Hematopoietic multipotent progenitor cell treated with erythropoietin and hydrocortisone succinate and interleukin-3 and kit ligand, for 8 days (in vitro differentiated cells): Measurements from ENCODE around the gene CD59.
"Not testable (repeated sequence)": the region's sequence is repeated elsewhere in the genome, so short reads cannot be mapped to it uniquely, and the experiment has no call there.

ENCODE experiments used
- DNase-seq: peaks from one replicate; pipeline ENCODE4 v3.0.0-alpha.2; 2015

CD59 gene

GRCh38 chr11:33665350-33666106 is 70.7 kb downstream of the CD59 start:
- DNase-seq, result no peak

GRCh38 chr11:33664827-33665226 is 71.4 kb downstream of the CD59 start:
- DNase-seq, result no peak

GRCh38 chr11:33664166-33664565 is 72.1 kb downstream of the CD59 start:
- no peak for DNase-seq

GRCh38 chr11:33663121-33663520 is 73.1 kb downstream of the CD59 start:
- no peak for DNase-seq

- DNase-seq, result not testable (repeated sequence)
Observed at GRCh38 chr11:33661526-33661925, 74.7 kb downstream of the CD59 start.

GRCh38 chr11:33660962-33661361 is 75.3 kb downstream of the CD59 start:
- no peak for DNase-seq

- no peak for DNase-seq
Observed at GRCh38 chr11:33659370-33660139, 76.7 kb downstream of the CD59 start.

GRCh38 chr11:33658195-33658900 is 77.9 kb downstream of the CD59 start:
- no peak for DNase-seq

GRCh38 chr11:33657757-33658156 is 78.5 kb downstream of the CD59 start:
- no peak for DNase-seq

GRCh38 chr11:33656768-33657167 is 79.5 kb downstream of the CD59 start:
- no peak for DNase-seq

- DNase-seq, result no peak
Observed at GRCh38 chr11:33655842-33656600, 80.2 kb downstream of the CD59 start.

- DNase-seq, result no peak
Observed at GRCh38 chr11:33654594-33654993, 81.6 kb downstream of the CD59 start.
